Stimulated activated CD4-positive, alpha-beta T cell treated with anti-CD3 and anti-CD28 coated beads, Interleukin-1b, Interleukin-23, amount 100 ng/mL, for 1 hour (primary cell): ENCODE results near the gene EME1.
A peak's percentile ranks its signal among the peaks of the same experiment; 100 is the strongest.
"Not testable (repeated sequence)": the region's sequence is repeated elsewhere in the genome, so short reads cannot be mapped to it uniquely, and the experiment has no call there.

Experiments used
- DNase-seq, 2 donors: peaks; one replicate each; pipeline ENCODE4 v3.0.0-alpha.2; 2020; ENCODE audit warnings: low read depth in 2 of 2

The EME1 gene

DNA sequence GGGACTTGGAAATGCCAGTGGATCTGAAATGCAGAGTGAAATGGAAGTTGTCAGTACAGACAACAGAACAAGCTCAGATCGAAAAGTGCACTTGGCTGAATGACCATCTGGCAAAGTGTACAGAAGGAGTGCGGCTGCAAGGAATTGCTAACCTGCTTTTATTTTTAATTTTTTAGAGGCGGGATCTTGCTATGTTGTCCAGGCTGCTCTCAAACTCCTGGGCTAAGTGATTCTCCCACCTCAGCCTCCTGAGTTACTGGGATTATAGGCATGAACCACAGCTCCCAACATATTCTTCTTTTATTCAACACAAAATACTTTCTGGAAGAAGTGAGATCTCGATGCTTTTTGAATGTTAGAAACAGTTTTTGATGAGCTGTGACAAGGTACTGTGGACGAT is 20.7 kb downstream of the EME1 start:
- DNase-seq = no peak

DNA sequence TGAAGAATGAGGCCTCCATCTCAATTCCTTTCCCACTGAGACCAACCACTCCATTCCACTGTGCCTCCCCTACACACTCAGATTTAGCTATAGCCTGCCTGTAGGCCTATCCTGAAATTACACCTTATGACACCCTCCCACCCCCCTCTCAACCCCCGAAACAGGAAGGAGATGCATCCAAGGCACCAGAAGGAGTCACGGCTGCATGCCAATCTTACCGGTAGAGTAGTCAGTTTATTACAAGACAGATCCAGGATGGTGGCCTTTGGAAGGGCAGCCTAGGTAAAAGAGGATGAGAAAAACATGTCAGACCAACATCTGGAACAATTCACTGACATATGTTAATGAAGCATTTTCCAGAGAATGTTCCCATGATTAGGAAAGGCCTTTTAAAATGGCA is 21.7 kb downstream of the EME1 start:
- DNase-seq = no peak

GRCh38 chr17:50396261-50397110 is 23.5 kb downstream of the EME1 start:
- no peak for DNase-seq

- DNase-seq = peak; percentile 84 to 89
These were observed 24.3 kb downstream of the EME1 start, which contains the start of gene LRRC59 for GRCh38 chr17:50397111-50397918. Gene LRRC59 (minus strand): TSS chr17:50397523. CDS start chr17:50397317, 206 bp downstream.

- DNase-seq = no peak
These were observed 24.9 kb downstream of the EME1 start for GRCh38 chr17:50397919-50398285.

- DNase-seq = not testable (repeated sequence)
These were observed 25.6 kb downstream of the EME1 start for GRCh38 chr17:50398672-50399071.

GRCh38 chr17:50399591-50399990 is 26.6 kb downstream of the EME1 start:
- not testable (repeated sequence) for DNase-seq

DNA sequence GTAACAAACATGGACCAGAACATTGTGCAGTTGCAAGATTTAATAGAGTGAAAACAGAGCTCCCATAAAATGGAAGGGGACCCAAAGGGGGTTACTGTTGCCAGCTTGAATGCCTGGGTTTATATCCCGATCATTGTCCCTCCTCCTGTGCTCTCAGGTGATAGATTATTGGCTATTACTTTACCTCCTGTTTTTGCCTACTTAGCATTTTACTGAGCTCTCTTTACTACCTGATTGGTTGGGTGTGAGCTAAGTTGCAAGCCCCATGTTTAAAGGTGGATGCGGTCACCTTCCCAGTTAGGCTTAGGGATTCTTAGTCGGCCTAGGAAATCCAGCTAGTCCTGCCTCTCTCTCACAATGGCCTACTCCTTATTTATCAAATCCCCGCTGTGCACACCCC is 32.3 kb downstream of the EME1 start:
- not testable (repeated sequence) for DNase-seq

- no peak for DNase-seq
These were observed 33.5 kb downstream of the EME1 start for GRCh38 chr17:50406578-50406977.

DNA sequence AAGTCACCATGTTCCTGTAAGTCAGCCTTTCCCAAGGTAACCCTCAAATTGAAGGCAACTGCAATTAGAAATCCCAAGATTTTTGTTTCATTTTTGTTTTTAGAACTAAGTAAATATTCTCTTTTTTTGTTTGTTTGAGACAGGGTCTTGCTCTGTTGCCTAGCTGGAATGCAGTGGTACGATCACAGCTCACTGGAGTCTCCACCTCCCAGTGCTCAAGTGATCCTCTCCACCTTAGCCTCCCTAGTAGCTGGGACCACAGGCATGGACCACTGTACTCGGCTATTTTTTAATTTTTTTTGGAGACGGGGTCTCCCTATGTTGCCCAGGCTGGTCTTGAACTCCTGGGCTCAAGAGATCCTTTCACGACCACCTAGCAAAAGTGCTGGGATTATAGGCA is 34.9 kb downstream of the EME1 start:
- no peak for DNase-seq

- DNase-seq = no peak
These were observed 39.2 kb downstream of the EME1 start for GRCh38 chr17:50412188-50412732.

- DNase-seq = no peak
These were observed 41.8 kb downstream of the EME1 start for GRCh38 chr17:50414808-50415207.

GRCh38 chr17:50419577-50419976 is 46.5 kb downstream of the EME1 start:
- DNase-seq = not testable (repeated sequence)

DNA sequence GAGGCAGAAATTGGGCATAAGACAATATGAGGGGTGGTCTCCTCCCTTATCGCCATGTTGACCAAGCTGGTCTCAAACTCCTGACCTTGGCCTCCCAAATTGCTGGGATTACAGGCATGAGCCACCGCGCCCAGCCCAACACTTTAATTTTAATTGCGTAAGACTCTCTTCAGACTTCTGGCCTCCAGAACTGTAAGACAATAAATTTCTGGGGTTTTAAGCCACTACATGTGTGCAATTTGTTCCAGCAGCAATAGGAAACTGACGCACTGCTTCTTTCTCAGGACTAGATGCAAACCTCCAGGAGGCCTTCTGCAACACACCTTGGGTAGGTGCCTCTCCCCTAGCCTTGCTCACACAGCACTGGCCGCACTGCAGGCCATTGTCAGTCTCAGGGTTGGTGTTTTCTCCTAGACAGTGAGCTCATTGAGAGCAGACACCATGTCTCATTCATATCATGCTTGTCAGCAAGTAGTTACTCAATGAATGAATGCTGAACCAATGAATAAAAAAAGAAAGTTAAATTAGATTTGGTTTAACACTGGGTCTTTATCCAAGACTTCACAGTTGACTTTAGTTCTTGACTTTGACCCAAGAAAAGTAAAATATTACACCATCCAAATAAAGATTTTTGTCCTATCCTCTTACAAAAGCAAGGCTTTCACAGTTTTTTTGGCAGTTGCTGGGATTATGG is 47.5 kb downstream of the EME1 start:
- DNase-seq = no peak

DNA sequence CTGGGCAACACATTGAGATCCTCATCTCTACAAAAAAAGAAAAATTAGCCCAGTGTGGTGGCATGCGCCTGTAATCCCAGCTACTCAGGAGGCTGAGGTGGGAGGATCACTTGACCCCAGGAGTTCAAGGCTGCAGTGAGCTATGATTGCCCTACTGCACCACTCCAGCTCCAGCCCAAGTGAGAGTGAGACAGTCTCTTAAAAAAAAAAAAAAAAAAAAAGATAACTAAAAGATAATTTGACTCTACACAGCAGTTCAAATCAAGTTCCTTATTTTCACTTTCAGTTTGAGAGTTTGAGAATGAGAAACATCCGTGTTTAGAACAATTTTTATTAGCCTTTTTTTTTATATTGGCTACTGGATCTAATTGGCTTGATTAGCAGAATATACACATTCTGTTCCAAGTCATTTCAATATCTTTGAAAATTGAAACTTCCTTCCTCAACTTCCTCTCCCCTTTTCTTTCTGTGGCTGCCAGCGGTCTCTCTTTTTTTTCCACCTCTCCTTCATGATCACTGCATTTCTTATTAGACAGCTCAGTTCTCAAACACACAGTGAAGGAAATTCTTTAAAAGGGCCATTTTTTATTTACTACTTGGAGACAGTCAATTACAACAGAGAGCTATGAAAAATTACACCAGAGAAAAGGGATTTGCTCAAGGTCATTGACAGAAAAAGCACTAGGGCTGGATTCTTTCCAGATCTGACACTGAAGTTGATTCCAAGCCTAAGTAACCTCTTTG is 48.5 kb downstream of the EME1 start:
- DNase-seq = no peak

DNA sequence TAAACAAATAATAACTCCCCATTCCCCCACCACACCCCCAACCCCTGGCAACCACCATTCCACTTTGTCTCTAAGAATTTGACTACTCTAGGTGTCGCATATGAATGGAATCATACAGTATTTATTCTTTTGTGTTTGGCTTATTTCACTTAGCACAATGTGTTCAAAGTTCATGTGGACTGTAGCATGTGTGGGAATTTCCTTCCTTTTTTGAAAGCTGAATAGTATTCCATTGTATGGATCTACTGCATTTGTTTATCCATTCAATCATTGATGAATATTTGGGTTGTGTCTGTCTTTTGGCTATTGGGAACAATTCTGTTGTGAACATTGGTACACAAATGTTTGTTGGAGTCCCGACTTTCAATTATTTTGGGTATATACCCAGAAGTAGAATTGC is 49.7 kb downstream of the EME1 start:
- DNase-seq = no peak

DNA sequence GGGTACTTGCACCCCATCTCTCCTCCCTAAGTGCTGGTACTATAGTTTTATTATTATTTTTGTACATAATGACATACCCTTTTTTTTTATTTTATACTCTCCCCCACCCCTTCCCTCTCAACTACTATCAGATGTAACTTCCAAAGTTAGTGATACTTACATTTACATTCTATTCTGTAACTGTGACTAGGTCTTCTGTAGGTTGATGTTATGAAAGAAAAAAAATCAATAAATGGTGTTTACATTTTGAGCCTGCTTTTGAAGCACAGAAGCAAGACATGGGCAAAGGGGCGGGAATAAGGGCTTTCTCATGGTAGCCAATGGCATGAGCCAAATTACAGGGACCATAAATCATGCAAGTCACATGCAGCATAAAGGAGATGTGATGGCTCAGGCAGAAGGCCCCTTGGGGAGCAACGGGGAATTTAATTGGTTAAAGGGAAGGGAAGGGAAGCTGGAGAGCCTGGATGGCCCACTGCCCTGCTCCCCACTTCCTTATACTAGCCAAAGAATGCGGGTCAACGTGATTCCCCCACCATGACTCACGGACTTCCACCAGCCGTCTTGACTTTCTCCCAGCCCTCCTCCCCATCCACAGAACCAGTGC is 50.6 kb downstream of the EME1 start:
- DNase-seq = no peak

- DNase-seq = no peak
These were observed 51.4 kb downstream of the EME1 start for GRCh38 chr17:50424246-50424995.

DNA sequence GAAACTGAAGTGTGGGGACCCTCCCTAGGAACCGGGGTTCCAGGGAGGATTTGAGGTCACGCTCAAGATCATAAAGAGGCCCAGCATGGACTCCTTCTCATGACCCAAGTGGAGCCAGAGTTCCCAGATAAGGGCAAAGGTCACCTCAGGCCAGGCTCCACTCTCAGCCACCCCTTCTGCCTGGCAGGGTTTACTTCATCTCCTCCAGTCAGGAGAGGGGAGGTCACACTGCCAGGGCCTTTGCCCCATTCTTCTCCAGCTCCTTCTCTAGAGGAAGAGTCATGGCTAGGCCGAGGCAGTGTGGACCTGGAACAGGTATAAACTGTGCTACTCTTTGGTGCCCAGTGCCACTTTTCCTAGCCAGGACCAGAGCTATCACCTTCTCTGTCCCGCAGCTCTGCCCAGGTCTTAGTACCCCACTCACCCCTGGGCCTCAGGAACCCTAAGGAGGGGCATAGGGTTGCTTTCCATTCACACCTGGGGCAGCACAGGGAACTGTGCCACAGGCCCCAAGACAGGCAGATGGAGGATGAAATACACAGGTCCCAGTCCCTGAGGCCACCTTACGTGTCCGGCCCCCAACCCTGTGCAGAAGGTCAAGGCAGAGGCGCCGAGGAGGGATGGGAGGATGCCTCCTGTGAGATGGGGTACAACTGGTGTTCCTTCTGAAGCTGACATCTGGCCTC is 52.1 kb downstream of the EME1 start:
- DNase-seq = no peak
